K562 (cell line): ENCODE results near the gene EPB41L3. TPM values are rescaled to one million over a fixed set of nuclear protein-coding genes. Genes with fewer than 3 reads are reported as not detected.

Source experiments
- ATAC-seq: fragments of 200-7000 bp; cut with Tn5 transposase; 3 replicates; pipeline ENCODE4 v1.9.1; 2020; ENCODE audit warnings: moderate library complexity
- BruUV-seq: library from RNA; stranded (reverse); fragments of 400-500 nt; replicated peaks from 2 replicates; lab custom pipeline; 2021; lab: Mats Ljungman, UMichigan
- CTCF ChIA-PET: fragments of 300-600 bp; formaldehyde crosslinking; extraction: SDS; loops from one replicate; lab custom pipeline; 2021; ENCODE audit warnings: low intra/inter-chr PET ratio; lab: Yijun Ruan, JAX
- POLR2A ChIA-PET: fragments of 300-600, 350-650 bp; sonication (Branson Sonifier 250); formaldehyde crosslinking; extraction: SDS; loops from one replicate; lab custom pipeline; 2021; ENCODE audit warnings: antibody characterized with exemption, inconsistent platforms; lab: Yijun Ruan, JAX
- DNase-seq, 4 experiments: peaks; one replicate each; pipeline versions ENCODE4 v3.0.0 to v3.0.0-alpha.2; 2011 to 2018; ENCODE audit warnings: low spot score in 3 of 4, mixed read lengths in 3 of 4; ENCODE audit errors: extremely low read depth in 1 of 4
- FAIRE-seq: peaks from 2 replicates; lab custom pipeline; 2011; peaks lifted over from hg19 to GRCh38; lab: Jason Lieb, UNC
- H2AFZ ChIP-seq: 2 replicates; pipeline ENCODE4 v1.6.0; 2011; ENCODE audit warnings: low read depth, low read length, control low read depth, inconsistent platforms
- H3K27ac ChIP-seq: fragments of 200-600 bp; 3 replicates; pipeline ENCODE4 v1.8.0; 2011; ENCODE audit warnings: low read depth, mild to moderate bottlenecking, control low read depth, inconsistent platforms, low read length, moderate library complexity, mixed read lengths; ENCODE audit errors: extremely low read depth
- H3K27me3 ChIP-seq, 2 experiments: fragments of 300-600 bp in 1 of 2; 2 replicates in 1 of 2; 3 replicates in 1 of 2; pipeline versions ENCODE4 v1.6.0 to v1.8.0; 2011; ENCODE audit warnings: inconsistent platforms in 2 of 2, low read length in 2 of 2, mild to moderate bottlenecking in 1 of 2, mixed read lengths in 1 of 2, moderate library complexity in 1 of 2; ENCODE audit not compliant: control insufficient read depth in 2 of 2, insufficient read depth in 2 of 2
- H3K36me3 ChIP-seq: fragments of 300-600 bp; 3 replicates; pipeline ENCODE4 v1.8.0; 2011; ENCODE audit warnings: mild to moderate bottlenecking, low read length, inconsistent platforms; ENCODE audit not compliant: control insufficient read depth, insufficient read depth
- H3K4me1 ChIP-seq, 2 experiments: fragments of 200-600 bp in 1 of 2; replicated peaks in 1 of 2; 2 replicates in 1 of 2; 3 replicates in 1 of 2; pipeline versions ENCODE4 v1.5.1 to v1.8.0; 2011; ENCODE audit warnings: inconsistent platforms in 2 of 2, low read length in 2 of 2, mild to moderate bottlenecking in 1 of 2, mixed read lengths in 1 of 2, moderate library complexity in 1 of 2; ENCODE audit not compliant: control insufficient read depth in 2 of 2, insufficient read depth in 2 of 2
- H3K4me2 ChIP-seq: 2 replicates; pipeline ENCODE4 v1.6.1; 2011; ENCODE audit warnings: low read length, control low read depth, inconsistent platforms, mixed read lengths; ENCODE audit not compliant: insufficient read depth
- H3K4me3 ChIP-seq: fragments of 200-600 bp; sonication (generic), shearing (Covaris generic); 2 replicates; pipeline ENCODE4 v1.5.1; 2016; ENCODE audit warnings: control low read depth, inconsistent platforms
- H3K79me2 ChIP-seq: fragments of 200-600 bp; 3 replicates; pipeline ENCODE4 v1.8.0; 2011; ENCODE audit warnings: low read length, inconsistent platforms; ENCODE audit not compliant: control insufficient read depth, insufficient read depth
- H3K9ac ChIP-seq, 2 experiments: 2 replicates each; pipeline versions ENCODE4 v1.6.0 to v1.6.1; 2011; ENCODE audit warnings: low read depth in 2 of 2, low read length in 2 of 2, control low read depth in 1 of 2, inconsistent platforms in 1 of 2, mild to moderate bottlenecking in 1 of 2, mixed read lengths in 1 of 2; ENCODE audit not compliant: insufficient read depth in 1 of 2
- H3K9me1 ChIP-seq: one replicate; pipeline ENCODE4 v1.6.0; 2011; ENCODE audit warnings: inconsistent platforms, mild to moderate bottlenecking, low read length, moderate library complexity; ENCODE audit not compliant: control insufficient read depth, insufficient read depth
- H3K9me3 ChIP-seq: replicated peaks from 2 replicates; pipeline ENCODE4 v1.5.1; 2011; ENCODE audit warnings: low read depth, low read length, inconsistent platforms; ENCODE audit not compliant: control insufficient read depth, insufficient read depth
- H4K20me1 ChIP-seq: replicated peaks from 2 replicates; pipeline ENCODE4 v1.6.1; 2011; ENCODE audit warnings: low read length, inconsistent platforms, mixed read lengths; ENCODE audit not compliant: control insufficient read depth, insufficient read depth
- ATF1 ChIP-seq, 2 experiments: fragments of 450-650 bp in 1 of 2; IDR thresholded peaks; 2 replicates each; pipeline ENCODE4 v1.6.1; 2016; ENCODE audit warnings: missing compliant biosample characterization in 1 of 2, missing genetic modification characterization in 1 of 2
- CREBBP ChIP-seq: IDR thresholded peaks from one replicate; pipeline ENCODE4 v1.6.1; 2012; ENCODE audit warnings: low read depth, mild to moderate bottlenecking, control low read depth, inconsistent platforms, low read length
- ESRRB ChIP-seq: fragments of 250-450 bp; sonication (Bioruptor Pico); IDR thresholded peaks from 2 replicates; pipeline ENCODE4 v1.5.0; 2020; ENCODE audit warnings: mild to moderate bottlenecking, moderate library complexity, borderline replicate concordance
- MBD2 ChIP-seq: sonication (generic); IDR thresholded peaks from 2 replicates; pipeline ENCODE4 v1.6.1; 2016; ENCODE audit warnings: low read depth, borderline replicate concordance
- POLR2AphosphoS2 ChIP-seq: IDR thresholded peaks from 2 replicates; pipeline ENCODE4 v1.6.1; 2012; ENCODE audit warnings: low read length, improper control_type of control experiment
- RNF2 ChIP-seq: sonication (generic); IDR thresholded peaks from 2 replicates; pipeline ENCODE4 v1.6.1; 2016
- TAF9B ChIP-seq: fragments of 450-650 bp; IDR thresholded peaks from 2 replicates; pipeline ENCODE4 v1.6.1; 2018; ENCODE audit warnings: mild to moderate bottlenecking; ENCODE audit not compliant: partially characterized antibody
- YY1 ChIP-seq, 3 experiments: IDR thresholded peaks; 2 replicates each; pipeline ENCODE4 v1.6.1; 2011; ENCODE audit warnings: low read length in 2 of 3, mild to moderate bottlenecking in 2 of 3, moderate library complexity in 2 of 3, borderline replicate concordance in 1 of 3, control low read depth in 1 of 3, low read depth in 1 of 3; ENCODE audit not compliant: insufficient read depth in 3 of 3, insufficient replicate concordance in 2 of 3, control insufficient read depth in 1 of 3, insufficient read length in 1 of 3; ENCODE audit errors: extremely low read depth in 1 of 3
- ZNF274 ChIP-seq: IDR thresholded peaks from 2 replicates; pipeline ENCODE4 v1.6.1; 2011; ENCODE audit warnings: low read depth, mild to moderate bottlenecking, low read length, moderate library complexity, borderline replicate concordance
- ZNF280B ChIP-seq: fragments of 250-450 bp; sonication (Bioruptor Pico); IDR thresholded peaks from 2 replicates; pipeline ENCODE4 v1.5.1; 2021; ENCODE audit warnings: mild to moderate bottlenecking
- WGBS: fragments of 100-300 bp; shearing (Covaris generic); methylation state at CpG from one replicate; pipeline ENCODE4 v1.1.6; 2016; ENCODE audit warnings: low coverage, mixed read lengths; ENCODE audit not compliant: insufficient coverage; ENCODE audit errors: missing lambda C conversion rate; 5-methylcytosine and 5-hydroxymethylcytosine counted together
- in situ Hi-C: fragments of 300-500 bp; cut with MboI; formaldehyde crosslinking; loops from 4 replicates; pipeline ENCODE4 v1.15.0; 2018; ENCODE audit warnings: inconsistent platforms, mixed read lengths
- intact Hi-C: fragments of 100-400 bp; cut with micrococcal nuclease; formaldehyde crosslinking; loops from 2 replicates; pipeline ENCODE4 v1.14.2; 2022
- polyA plus RNA-seq, 8 experiments: library from polyadenylated mRNA; depleted of rRNA in 4 of 8; stranded (reverse) in 5 of 8; unstranded in 3 of 8; fragments of >200 nt; fragmentation: Nextera tagmentation in 2 of 8; fragmentation: Illumina TruSeq in 1 of 8; extraction: Ambion mirVana in 2 of 8; extraction: Trizol in 1 of 8; gene quantifications; 2 replicates each; pipeline versions ENCODE4 v1.2.1 to v1.2.3, GENCODE V29; 2011 to 2014; ENCODE audit warnings: inconsistent platforms in 1 of 8, missing spikeins in 1 of 8
- total RNA-seq, 7 experiments: library from RNA; depleted of rRNA in 6 of 7; stranded (reverse); fragments of >200 nt in 6 of 7; fragmentation: Illumina TruSeq in 2 of 7; extraction: Trizol in 2 of 7; gene quantifications; 2 replicates each; pipeline versions ENCODE4 v1.2.1 to v1.2.3, GENCODE V29; 2011 to 2021; ENCODE audit warnings: low replicate concordance in 1 of 7
- TF ChIP-seq, protein P1 (sequence below), 2 experiments: IDR thresholded peaks; 2 replicates each; pipeline ENCODE4 v1.6.1; 2012; ENCODE audit warnings: improper control_type of control experiment in 2 of 2, low read depth in 2 of 2, low read length in 2 of 2, borderline replicate concordance in 1 of 2
- TF ChIP-seq, protein P2 (sequence below): sonication (generic); formaldehyde crosslinking; IDR thresholded peaks from 2 replicates; pipeline ENCODE4 v1.8.0; 2022; ENCODE audit warnings: mild to moderate bottlenecking, low read depth, missing genetic modification reagents

The EPB41L3 gene
- total and polyA plus RNA-seq, 9 of the 15 experiments (the other 6 are each of a cell fraction or from before 2014, with no cell fraction given) = 0.44 to 0.49 TPM; not detected in 7

GRCh38 chr18:5466256-5466655 lies 77.5 kb downstream of the EPB41L3 start (continued):
- TF ChIP-seq, protein P1, sequence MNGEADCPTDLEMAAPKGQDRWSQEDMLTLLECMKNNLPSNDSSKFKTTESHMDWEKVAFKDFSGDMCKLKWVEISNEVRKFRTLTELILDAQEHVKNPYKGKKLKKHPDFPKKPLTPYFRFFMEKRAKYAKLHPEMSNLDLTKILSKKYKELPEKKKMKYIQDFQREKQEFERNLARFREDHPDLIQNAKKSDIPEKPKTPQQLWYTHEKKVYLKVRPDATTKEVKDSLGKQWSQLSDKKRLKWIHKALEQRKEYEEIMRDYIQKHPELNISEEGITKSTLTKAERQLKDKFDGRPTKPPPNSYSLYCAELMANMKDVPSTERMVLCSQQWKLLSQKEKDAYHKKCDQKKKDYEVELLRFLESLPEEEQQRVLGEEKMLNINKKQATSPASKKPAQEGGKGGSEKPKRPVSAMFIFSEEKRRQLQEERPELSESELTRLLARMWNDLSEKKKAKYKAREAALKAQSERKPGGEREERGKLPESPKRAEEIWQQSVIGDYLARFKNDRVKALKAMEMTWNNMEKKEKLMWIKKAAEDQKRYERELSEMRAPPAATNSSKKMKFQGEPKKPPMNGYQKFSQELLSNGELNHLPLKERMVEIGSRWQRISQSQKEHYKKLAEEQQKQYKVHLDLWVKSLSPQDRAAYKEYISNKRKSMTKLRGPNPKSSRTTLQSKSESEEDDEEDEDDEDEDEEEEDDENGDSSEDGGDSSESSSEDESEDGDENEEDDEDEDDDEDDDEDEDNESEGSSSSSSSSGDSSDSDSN (IDR thresholded peaks at IDR 0.05; ENCODE audit: borderline replicate concordance in 1 of 2, low read depth in 2 of 2, low read length in 2 of 2) = no peak
- TF ChIP-seq YY1 (IDR thresholded peaks at IDR 0.05; ENCODE audit: borderline replicate concordance in 1 of 3, control insufficient read depth in 1 of 3, extremely low read depth in 1 of 3, insufficient read depth in 3 of 3, insufficient read length in 1 of 3, insufficient replicate concordance in 2 of 3, low read depth in 1 of 3, low read length in 2 of 3) (no peak), MBD2 (no peak), ATF1 (CRISPR knock-in tag; IDR thresholded peaks at IDR 0.05) (no peak), ATF1 (tag; IDR thresholded peaks at IDR 0.05) (no peak), ZNF274 (no peak)
- TF ChIP-seq, protein P2, sequence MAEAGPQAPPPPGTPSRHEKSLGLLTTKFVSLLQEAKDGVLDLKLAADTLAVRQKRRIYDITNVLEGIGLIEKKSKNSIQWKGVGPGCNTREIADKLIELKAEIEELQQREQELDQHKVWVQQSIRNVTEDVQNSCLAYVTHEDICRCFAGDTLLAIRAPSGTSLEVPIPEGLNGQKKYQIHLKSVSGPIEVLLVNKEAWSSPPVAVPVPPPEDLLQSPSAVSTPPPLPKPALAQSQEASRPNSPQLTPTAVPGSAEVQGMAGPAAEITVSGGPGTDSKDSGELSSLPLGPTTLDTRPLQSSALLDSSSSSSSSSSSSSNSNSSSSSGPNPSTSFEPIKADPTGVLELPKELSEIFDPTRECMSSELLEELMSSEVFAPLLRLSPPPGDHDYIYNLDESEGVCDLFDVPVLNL (CRISPR knock-in tag) = no peak

DNA sequence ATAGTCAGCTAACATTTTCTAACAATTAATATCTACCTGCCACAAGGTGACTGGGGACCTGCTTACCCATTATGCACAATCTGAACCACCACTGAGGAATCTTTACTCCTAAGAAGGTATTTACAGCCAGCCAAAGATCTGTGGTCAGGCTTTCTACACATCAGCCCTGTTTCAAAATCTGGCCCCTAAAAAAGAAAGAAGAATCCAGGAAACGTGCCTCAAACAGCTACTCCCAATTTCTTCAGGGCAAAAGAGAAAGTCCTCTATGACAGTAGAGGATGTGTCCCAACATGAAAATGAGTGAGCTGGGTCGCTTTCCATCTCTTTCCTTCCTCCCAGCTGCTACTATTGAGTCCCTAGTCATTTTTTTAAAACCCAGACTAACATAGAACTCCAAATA lies 79.5 kb downstream of the EPB41L3 start:
- CTCF ChIA-PET = no interaction called here

More for the DNA sequence above, 79.5 kb downstream of the EPB41L3 start:
- Histone ChIP-seq H3K27me3 (no peaks in the 10 kb centered on the region), H3K4me2 (no peak overlapping the region), H3K79me2 (no peaks in the 10 kb centered on the region), H3K9ac (no peak overlapping the region), H3K36me3 (no peaks in the 10 kb centered on the region), H3K4me1 (no peaks in the 10 kb centered on the region), H2AFZ (no peak overlapping the region), H3K9me1 (no peaks in the 10 kb centered on the region), H4K20me1 (no peaks in the 10 kb centered on the region), H3K4me3 (no peak overlapping the region), H3K9me3 (no peaks in the 10 kb centered on the region), H3K27ac (no peak overlapping the region)
- FAIRE-seq (no peak), ATAC-seq (no peak), DNase-seq (no peak)
- TF ChIP-seq POLR2AphosphoS2 (no peak), RNF2 (no peak), ESRRB (CRISPR knock-in tag) (no peak), CREBBP (no peak), TAF9B (no peak), ZNF280B (CRISPR knock-in tag) (no peak)
- intact Hi-C loops (no loop called here), in situ Hi-C loops (no loop called here)
- POLR2A ChIA-PET = no interaction called here
- 0% methylated on average over 2 of the region's 2 CpGs for WGBS
- BruUV-seq = no TSS peak
